Mesothelial cell of epicardium (in vitro differentiated cells): ENCODE data around the gene NTSR1. TPM values are rescaled to one million over a fixed set of nuclear protein-coding genes. Genes with fewer than 3 reads are reported as not detected.
A peak's percentile ranks its signal among the peaks of the same experiment; 100 is the strongest.

Source experiments
- DNase-seq, 2 experiments: peaks; one replicate each; pipeline ENCODE4 v3.0.0; 2021; ENCODE audit warnings: low spot score in 2 of 2; ENCODE audit not compliant: unreplicated experiment in 2 of 2
- H3K27ac Mint-ChIP-seq: 2 replicates; pipeline ENCODE4 v1.8.0; 2021; ENCODE audit warnings: mixed read lengths
- H3K27me3 Mint-ChIP-seq: 2 replicates; pipeline ENCODE4 v1.8.0; 2021; ENCODE audit warnings: low read depth, mixed read lengths
- H3K36me3 Mint-ChIP-seq: 2 replicates; pipeline ENCODE4 v1.8.0; 2021; ENCODE audit warnings: mixed read lengths
- H3K4me1 Mint-ChIP-seq: 2 replicates; pipeline ENCODE4 v1.8.0; 2021; ENCODE audit warnings: mixed read lengths
- H3K4me3 Mint-ChIP-seq: 2 replicates; pipeline ENCODE4 v1.8.0; 2021; ENCODE audit warnings: mild to moderate bottlenecking, moderate library complexity, mixed read lengths
- H3K9me3 Mint-ChIP-seq: 2 replicates; pipeline ENCODE4 v1.8.0; 2021; ENCODE audit warnings: mixed read lengths
- total RNA-seq: library from RNA; stranded (reverse); gene quantifications from 3 replicates; pipeline ENCODE4 v1.2.1, GENCODE V29; 2021
- TF ChIP-seq, protein P1 (sequence below): fragments of 200-600 bp; sonication (generic); IDR thresholded peaks from one replicate; pipeline ENCODE4 v1.5.0; 2021; ENCODE audit warnings: antibody characterized with exemption; ENCODE audit not compliant: unreplicated experiment

Gene NTSR1
- total RNA-seq, 1 donor from 2014 or later, result 0.36 TPM

DNA sequence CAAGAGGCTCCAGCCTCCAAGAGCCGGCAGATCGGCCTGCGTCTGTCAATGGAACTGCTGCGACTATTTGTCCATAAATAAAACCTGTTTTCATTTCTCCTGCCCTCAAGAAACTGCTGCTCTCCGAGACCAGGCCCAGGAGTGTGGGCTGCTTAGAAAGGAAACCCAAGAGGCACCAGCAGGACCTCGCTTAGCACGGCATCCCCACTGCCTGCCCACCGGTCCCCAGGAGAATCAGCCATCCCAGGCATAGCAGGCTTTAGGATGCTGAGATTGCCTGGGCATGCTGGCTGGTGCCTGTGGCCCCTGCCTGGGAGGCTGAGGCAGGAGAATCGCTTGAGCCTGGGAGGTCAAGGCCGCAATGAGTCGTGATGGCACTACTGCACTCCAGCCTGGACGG, 17.6 kb downstream of the NTSR1 start:
- Mint-ChIP-seq H3K27me3 (peaks cover 60% of the 10 kb centered on the region), H3K36me3 (no peaks in the 10 kb centered on the region), H3K4me1 (peaks cover 7% of the 10 kb centered on the region), H3K4me3 (no peak overlapping the region), H3K9me3 (peaks cover 19% of the 10 kb centered on the region), H3K27ac (no peak overlapping the region)
- TF ChIP-seq, protein P1, sequence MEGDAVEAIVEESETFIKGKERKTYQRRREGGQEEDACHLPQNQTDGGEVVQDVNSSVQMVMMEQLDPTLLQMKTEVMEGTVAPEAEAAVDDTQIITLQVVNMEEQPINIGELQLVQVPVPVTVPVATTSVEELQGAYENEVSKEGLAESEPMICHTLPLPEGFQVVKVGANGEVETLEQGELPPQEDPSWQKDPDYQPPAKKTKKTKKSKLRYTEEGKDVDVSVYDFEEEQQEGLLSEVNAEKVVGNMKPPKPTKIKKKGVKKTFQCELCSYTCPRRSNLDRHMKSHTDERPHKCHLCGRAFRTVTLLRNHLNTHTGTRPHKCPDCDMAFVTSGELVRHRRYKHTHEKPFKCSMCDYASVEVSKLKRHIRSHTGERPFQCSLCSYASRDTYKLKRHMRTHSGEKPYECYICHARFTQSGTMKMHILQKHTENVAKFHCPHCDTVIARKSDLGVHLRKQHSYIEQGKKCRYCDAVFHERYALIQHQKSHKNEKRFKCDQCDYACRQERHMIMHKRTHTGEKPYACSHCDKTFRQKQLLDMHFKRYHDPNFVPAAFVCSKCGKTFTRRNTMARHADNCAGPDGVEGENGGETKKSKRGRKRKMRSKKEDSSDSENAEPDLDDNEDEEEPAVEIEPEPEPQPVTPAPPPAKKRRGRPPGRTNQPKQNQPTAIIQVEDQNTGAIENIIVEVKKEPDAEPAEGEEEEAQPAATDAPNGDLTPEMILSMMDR, result no peak
- DNase-seq, result peak in 1 of 2 experiments; percentile 7

DNA sequence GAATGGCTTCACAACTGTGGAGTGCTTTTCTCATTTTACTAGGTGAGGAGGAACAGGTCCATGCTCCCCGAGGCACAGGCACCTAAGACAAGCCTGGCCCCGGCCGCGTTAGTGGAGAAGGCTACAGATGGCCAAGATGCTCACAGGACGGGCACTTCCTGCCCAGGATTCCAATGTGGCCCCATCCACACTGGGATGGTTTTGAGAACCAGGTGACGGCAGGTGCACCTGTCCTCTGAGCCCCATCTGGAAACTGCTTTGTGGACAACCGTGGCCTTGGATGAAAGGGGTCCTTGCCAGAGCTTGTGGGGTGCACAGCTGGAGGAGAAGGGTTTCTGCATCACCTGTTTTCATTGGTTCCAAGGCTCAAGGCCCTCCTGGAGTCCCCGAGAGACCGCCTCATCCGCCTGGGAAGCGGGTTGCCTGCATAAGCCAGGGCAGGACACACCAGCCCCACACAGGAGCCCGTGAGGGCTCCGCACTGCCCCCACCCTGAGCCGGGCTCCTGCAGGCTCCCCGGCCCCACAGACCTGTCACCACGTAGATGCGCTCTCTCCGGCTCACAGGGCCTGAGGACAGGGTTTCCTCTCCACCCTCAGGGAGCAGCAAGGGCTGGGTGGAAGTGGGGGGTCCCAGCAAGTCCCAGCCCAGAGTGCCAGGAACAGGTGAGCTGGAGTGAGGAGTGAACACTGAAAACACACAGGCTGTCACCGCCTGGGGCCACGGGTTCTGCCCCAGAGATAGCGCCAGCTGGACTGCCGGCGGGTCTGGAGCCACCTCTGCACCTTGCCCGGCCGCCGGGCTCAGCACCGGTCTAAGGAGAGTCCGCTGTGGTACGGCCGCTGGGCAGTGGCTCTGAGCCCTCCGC, 18.3 kb downstream of the NTSR1 start:
- DNase-seq, result peak in 1 of 2 experiments; percentile 7
- Mint-ChIP-seq H3K9me3 (peaks cover 12% of the 10 kb centered on the region), H3K36me3 (no peaks in the 10 kb centered on the region), H3K4me1 (peaks cover 7% of the 10 kb centered on the region), H3K27ac (no peak overlapping the region), H3K27me3 (peaks cover 54% of the 10 kb centered on the region), H3K4me3 (no peak overlapping the region)
- TF ChIP-seq, protein P1, result no peak

DNA sequence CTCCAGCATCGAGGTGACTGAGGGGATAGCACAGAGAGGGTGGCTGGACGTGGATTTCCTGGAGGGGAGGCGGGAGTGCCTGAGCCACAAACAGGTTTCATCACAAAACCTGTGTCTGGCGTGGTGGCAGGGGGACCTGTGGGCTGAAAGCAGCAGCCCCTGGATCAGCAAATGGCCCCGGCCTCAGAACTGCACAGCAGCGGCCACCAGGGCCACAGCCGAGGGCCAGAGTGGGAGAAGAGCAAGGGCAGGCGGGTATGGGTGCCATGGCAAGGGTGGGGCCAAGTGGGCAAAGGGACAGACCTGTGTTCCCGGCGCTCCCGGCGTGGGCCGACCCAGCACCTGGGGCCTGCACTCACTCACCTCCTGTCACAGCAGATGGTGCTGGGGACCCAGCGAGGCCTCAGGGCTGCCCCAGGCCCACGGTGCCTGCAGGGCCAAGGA, 19.0 kb downstream of the NTSR1 start:
- TF ChIP-seq, protein P1, result no peak
- Mint-ChIP-seq H3K4me3 (no peak overlapping the region), H3K27me3 (peaks cover 52% of the 10 kb centered on the region), H3K9me3 (peaks cover 7% of the 10 kb centered on the region), H3K27ac (no peak overlapping the region), H3K4me1 (peaks cover 7% of the 10 kb centered on the region), H3K36me3 (no peaks in the 10 kb centered on the region)
- peak in 1 of 2 experiments; percentile 12 for DNase-seq

DNA sequence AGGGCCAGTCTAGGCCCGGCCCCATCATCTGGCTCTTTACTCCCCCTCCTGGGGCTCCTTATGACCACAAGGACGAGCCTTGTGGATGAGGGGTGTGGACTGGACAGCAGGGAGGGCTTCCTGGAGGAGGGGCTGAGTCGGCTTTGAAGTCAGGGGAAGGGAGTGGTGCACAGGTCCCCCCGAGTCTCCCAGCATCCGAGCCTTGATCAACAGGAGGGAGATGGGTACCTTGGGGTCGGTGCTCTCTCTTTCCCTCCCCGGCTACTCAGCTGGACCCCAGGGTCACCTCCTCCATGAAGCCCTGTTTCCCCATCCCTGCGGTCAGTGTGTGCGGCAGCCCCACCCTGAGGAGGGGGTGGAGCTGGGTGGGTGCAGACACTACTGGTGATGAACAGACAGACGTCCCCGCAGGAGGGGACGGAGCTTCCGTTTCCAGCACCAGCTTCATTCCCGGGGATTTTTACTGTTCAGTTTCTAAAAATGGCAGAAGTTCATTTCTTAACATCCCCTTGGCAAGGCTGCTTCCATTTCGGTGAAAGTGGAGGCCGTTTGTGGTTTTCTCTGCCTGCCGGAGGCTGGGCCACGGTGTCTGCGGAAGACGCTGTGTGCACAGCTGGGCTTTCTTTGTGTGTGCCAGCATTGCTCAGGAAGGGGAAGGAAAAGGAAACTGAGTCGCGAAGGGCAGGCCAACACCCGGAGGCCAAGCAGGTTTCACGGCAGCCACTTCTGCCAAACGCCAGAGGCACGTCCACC, 19.6 kb downstream of the NTSR1 start:
- Mint-ChIP-seq H3K4me3 (no peak overlapping the region), H3K4me1 (peaks cover 9% of the 10 kb centered on the region), H3K9me3 (peaks cover 7% of the 10 kb centered on the region), H3K36me3 (no peaks in the 10 kb centered on the region), H3K27me3 (peaks cover 54% of the 10 kb centered on the region), H3K27ac (no peak overlapping the region)
- TF ChIP-seq, protein P1, result no peak
- DNase-seq, result peak in 1 of 2 experiments; percentile 5

DNA sequence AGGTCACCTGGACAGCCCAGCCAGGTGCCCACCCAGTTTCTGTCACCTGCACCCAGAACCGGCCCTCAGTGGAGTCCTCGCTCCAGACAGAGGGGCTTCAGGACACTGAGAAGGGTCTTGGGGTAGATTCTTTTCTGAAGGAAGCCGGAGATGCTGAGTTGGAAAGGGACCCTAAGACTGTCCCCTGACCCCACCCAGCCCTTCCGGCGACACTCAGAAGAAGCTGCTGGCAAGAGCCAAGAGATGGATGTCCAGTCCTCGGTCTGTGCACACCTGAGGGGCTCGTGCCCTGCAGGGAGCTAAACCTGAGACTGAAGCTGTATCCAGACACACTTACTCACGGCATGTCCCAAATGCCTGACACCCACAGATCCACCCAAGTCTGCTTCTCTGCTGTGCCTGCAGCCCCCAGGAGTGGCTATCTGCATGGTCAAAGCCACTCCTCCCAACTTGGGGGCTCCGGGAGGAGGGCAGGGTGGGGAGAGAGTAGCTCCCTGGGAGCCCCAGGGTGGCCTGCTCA, 20.2 kb downstream of the NTSR1 start:
- no peaks in the 10 kb centered on the region for H3K36me3 Mint-ChIP-seq
- H3K4me3 Mint-ChIP-seq, result no peak overlapping the region
- H3K27ac Mint-ChIP-seq, result no peak overlapping the region
- peaks cover 57% of the 10 kb centered on the region for H3K27me3 Mint-ChIP-seq
- peak in 1 of 2 experiments; percentile 6 for DNase-seq
- H3K9me3 Mint-ChIP-seq, result peaks cover 7% of the 10 kb centered on the region
- TF ChIP-seq, protein P1, result no peak
- peaks cover 13% of the 10 kb centered on the region for H3K4me1 Mint-ChIP-seq
